Peyer's patch (tissue), 4 donors: ENCODE measurements around the gene CYTH3. TPM values are rescaled to one million over a fixed set of nuclear protein-coding genes. Genes with fewer than 3 reads are reported as not detected.
"Not testable (repeated sequence)": the region's sequence is repeated elsewhere in the genome, so short reads cannot be mapped to it uniquely, and the experiment has no call there.

ENCODE experiments used
- DNase-seq, 3 donors: peaks; one replicate each; pipeline ENCODE4 v3.0.0-alpha.2; 2017 to 2019
- H3K27ac ChIP-seq, 4 donors: fragments of 200-600 bp; sonication (generic); one replicate each; pipeline ENCODE4 v1.5.1; 2016 to 2019
- H3K27me3 ChIP-seq, 2 donors: fragments of 200-600 bp; sonication (generic); one replicate each; pipeline ENCODE4 v1.5.1; 2019
- H3K36me3 ChIP-seq, 3 donors: fragments of 200-600 bp; sonication (generic); one replicate each; pipeline ENCODE4 v1.5.1; 2016 to 2019
- H3K4me1 ChIP-seq, 4 donors: fragments of 200-600 bp; sonication (generic); one replicate each; pipeline ENCODE4 v1.5.1; 2016 to 2019
- H3K4me3 ChIP-seq, 4 donors: fragments of 200-600 bp; sonication (generic); 1 replicate in 3 of 4; 2 replicates in 1 of 4; pipeline ENCODE4 v1.5.1; 2016 to 2019; ENCODE audit warnings: mild to moderate bottlenecking in 1 of 4
- H3K9me3 ChIP-seq, 4 donors: fragments of 200-600 bp; sonication (generic); one replicate each; pipeline ENCODE4 v1.5.1; 2016 to 2019; ENCODE audit warnings: mild to moderate bottlenecking in 1 of 4
- POLR2A ChIP-seq, 2 donors: fragments of 450-650 bp; IDR thresholded peaks; one replicate each; pipeline ENCODE4 v1.5.1; 2017; ENCODE audit warnings: antibody characterized with exemption in 2 of 2, mild to moderate bottlenecking in 2 of 2, moderate library complexity in 2 of 2
- total RNA-seq, 4 donors: library from RNA; depleted of rRNA; stranded (reverse); fragments of >200 nt; gene quantifications; one replicate each; pipeline ENCODE4 v1.1.0, GENCODE V29; 2016
- TF ChIP-seq, protein P1 (sequence below), 6 experiments: fragments of 450-650 bp in 4 of 6; fragments of 200-600 bp in 2 of 6; sonication (generic) in 1 of 6; IDR thresholded peaks; one replicate each; pipeline ENCODE4 v1.5.1; 2017 to 2019; ENCODE audit warnings: antibody characterized with exemption in 6 of 6, mild to moderate bottlenecking in 3 of 6, moderate library complexity in 1 of 6

The CYTH3 gene
- total RNA-seq, 4 donors from 2014 or later, result 19.0 to 70.7 (median 45.6) TPM

DNA sequence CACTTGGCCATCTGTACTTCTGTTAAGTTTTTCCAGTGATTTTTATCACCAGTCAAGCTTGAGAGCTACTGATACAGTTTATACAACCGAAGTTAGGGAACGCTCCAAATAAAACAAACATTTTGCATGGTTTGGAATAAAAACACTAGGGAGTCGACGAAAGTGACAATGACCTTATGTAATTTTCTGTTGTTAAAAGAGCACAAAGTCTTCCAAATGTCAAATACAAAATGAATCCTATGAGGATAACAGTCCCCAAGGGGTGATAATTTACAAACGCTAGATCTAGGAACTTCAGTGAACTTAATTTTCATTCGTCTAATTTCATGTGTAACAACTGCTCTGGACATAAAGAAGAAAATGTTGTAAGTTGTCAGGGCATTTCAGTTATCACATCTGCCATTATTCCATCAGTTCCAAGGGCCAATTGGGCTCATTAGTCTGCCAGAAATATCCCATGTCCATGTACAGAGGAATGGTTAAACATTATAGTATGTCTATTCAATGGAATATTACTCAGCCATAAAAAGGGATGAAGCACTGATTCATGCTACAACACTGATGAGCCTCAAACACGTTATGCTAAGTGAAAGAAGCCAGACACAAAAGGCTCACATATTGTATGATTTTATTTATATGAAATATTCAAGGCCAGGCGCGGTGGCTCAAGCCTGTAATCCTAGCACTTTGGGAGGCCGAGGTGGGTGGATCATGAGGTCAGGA is 38.0 kb upstream of the CYTH3 start:
- no peak for DNase-seq
- Histone ChIP-seq H3K9me3 (no peaks in the 10 kb centered on the region), H3K4me1 (no peaks in the 10 kb centered on the region), H3K27me3 (no peaks in the 10 kb centered on the region), H3K36me3 (no peaks in the 10 kb centered on the region), H3K27ac (no peak overlapping the region), H3K4me3 (no peak overlapping the region)
- TF ChIP-seq, protein P1, sequence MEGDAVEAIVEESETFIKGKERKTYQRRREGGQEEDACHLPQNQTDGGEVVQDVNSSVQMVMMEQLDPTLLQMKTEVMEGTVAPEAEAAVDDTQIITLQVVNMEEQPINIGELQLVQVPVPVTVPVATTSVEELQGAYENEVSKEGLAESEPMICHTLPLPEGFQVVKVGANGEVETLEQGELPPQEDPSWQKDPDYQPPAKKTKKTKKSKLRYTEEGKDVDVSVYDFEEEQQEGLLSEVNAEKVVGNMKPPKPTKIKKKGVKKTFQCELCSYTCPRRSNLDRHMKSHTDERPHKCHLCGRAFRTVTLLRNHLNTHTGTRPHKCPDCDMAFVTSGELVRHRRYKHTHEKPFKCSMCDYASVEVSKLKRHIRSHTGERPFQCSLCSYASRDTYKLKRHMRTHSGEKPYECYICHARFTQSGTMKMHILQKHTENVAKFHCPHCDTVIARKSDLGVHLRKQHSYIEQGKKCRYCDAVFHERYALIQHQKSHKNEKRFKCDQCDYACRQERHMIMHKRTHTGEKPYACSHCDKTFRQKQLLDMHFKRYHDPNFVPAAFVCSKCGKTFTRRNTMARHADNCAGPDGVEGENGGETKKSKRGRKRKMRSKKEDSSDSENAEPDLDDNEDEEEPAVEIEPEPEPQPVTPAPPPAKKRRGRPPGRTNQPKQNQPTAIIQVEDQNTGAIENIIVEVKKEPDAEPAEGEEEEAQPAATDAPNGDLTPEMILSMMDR (IDR thresholded peaks at IDR 0.05), result no peak
- TF ChIP-seq POLR2A (IDR thresholded peaks at IDR 0.05), result no peak

DNA sequence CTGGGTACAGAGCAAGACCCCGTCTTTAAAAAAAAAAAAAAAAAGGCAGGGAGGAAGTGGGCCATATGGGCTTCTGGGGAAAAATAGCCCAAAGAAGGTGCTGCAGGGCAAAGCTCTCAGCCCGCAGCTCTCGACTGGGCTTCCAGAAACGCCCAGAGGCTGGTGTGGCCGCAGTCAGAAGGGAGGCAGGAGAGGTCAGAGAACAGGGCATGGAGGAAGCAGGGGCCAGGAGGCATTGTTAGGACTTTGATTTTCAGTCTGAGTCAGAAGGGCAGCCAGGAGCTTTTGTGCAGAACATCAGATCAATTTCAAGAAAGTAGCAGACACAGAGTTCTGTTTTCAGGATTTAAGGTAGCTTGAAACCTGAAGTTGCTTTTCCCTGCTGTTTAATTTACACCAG is 35.3 kb upstream of the CYTH3 start:
- H3K27ac ChIP-seq, result peak overlapping the region in 1 of 4 donors; percentile 26
- TF ChIP-seq, protein P1 (IDR thresholded peaks at IDR 0.05), result no peak
- TF ChIP-seq POLR2A (IDR thresholded peaks at IDR 0.05), result no peak
- DNase-seq, result peak in 1 of 3 donors; percentile 50
- H3K27me3 ChIP-seq, result no peaks in the 10 kb centered on the region
- H3K36me3 ChIP-seq, result no peaks in the 10 kb centered on the region
- no peaks in the 10 kb centered on the region for H3K9me3 ChIP-seq
- no peaks in the 10 kb centered on the region for H3K4me1 ChIP-seq
- H3K4me3 ChIP-seq, result no peak overlapping the region

DNA sequence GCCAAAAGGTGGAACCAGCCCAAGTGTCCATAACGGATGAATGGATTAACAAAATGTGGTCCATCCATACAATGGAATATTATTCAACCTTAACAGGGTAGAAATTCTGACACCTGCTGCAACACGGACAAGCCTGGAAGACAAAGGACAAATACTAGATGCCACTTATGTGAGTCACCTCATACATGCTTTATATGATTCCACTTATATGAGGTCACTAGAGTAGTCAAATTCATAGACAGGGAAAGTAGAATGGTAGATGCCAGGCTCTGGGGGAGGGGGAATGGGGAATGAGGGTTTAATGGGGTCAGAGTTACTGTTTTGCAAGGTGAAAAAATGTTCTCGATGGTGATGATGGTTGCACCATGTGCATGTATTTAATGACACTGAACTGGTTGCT is 34.0 kb upstream of the CYTH3 start:
- Histone ChIP-seq H3K4me3 (no peak overlapping the region), H3K27me3 (no peaks in the 10 kb centered on the region), H3K27ac (no peak overlapping the region), H3K36me3 (no peaks in the 10 kb centered on the region), H3K9me3 (no peaks in the 10 kb centered on the region), H3K4me1 (no peaks in the 10 kb centered on the region)
- TF ChIP-seq, protein P1 (IDR thresholded peaks at IDR 0.05), result no peak
- no peak for TF ChIP-seq POLR2A (IDR thresholded peaks at IDR 0.05)
- DNase-seq, result no peak

DNA sequence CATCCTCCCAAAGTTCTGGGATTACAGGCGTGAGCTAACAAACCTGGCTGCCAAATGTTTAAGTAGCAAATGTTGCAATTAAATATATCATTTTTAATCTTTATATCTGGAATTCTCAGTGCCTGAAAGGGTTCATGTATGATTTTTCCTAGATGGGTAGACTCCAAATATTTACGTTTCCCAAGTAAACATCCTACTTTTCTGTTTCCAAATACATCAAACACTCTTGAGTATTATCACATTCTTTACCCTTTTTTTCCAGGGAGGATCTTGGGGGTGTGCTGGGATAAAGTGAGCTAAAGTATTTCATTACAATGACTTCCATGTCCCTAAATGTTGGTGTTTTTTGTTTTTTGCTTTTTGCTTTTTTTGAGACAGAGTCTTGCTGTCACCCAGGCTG is 32.9 kb upstream of the CYTH3 start:
- Histone ChIP-seq H3K36me3 (no peaks in the 10 kb centered on the region), H3K9me3 (no peaks in the 10 kb centered on the region), H3K4me3 (no peak overlapping the region), H3K4me1 (no peaks in the 10 kb centered on the region), H3K27me3 (no peaks in the 10 kb centered on the region), H3K27ac (no peak overlapping the region)
- no peak for DNase-seq
- TF ChIP-seq, protein P1 (IDR thresholded peaks at IDR 0.05), result no peak
- no peak for TF ChIP-seq POLR2A (IDR thresholded peaks at IDR 0.05)

DNA sequence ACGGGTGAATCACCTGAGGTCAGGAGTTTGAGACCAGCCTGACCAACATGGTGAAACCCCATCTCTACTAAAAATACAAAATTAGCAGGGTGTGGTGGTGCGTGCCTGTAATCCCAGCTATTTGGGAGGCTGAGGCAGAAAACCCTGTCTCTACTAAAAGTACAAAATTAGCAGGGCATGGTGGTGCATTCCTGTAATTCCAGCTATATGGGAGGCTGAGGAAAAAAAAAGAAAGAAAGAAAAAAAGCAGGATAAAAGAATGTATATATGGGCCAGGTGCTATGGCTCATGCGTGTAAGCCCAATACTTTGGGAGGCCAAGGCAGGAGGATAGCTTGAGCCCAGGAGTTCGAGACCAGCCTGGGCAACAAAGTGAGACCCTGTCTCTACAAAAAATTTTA is 29.0 kb upstream of the CYTH3 start:
- not testable (repeated sequence) for DNase-seq

DNA sequence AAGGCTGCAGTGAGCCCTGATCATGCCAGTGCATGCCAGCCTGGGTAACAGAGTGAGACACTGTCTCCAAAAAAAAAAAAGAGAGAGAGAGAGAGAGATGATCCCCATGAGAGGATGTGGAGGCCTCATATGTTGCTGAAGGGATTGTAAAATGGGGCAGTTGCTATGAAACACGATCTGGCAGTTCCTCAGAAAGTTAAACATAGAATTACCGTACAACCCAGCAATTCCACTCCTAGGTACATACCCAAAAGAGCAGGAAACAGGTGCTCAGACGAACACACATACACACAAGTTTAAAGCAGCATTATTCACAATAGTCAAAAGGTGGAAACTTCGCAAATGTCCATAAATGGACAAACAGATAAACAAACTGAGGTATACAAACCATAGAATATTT is 27.4 kb upstream of the CYTH3 start:
- H3K27me3 ChIP-seq, result no peaks in the 10 kb centered on the region
- no peaks in the 10 kb centered on the region for H3K9me3 ChIP-seq
- H3K4me1 ChIP-seq, result no peaks in the 10 kb centered on the region
- no peak overlapping the region for H3K4me3 ChIP-seq
- no peak overlapping the region for H3K27ac ChIP-seq
- DNase-seq, result no peak
- TF ChIP-seq POLR2A (IDR thresholded peaks at IDR 0.05), result no peak
- TF ChIP-seq, protein P1 (IDR thresholded peaks at IDR 0.05), result no peak
- H3K36me3 ChIP-seq, result no peaks in the 10 kb centered on the region

More for the DNA sequence above, 29.0 kb upstream of the CYTH3 start:
- H3K27ac ChIP-seq, H3K9me3 ChIP-seq, H3K27me3 ChIP-seq, H3K4me3 ChIP-seq, H3K4me1 ChIP-seq, H3K36me3 ChIP-seq: not testable (repeated sequence)
